GM12865 (cell line): ENCODE measurements around the gene SREK1IP1.

Source experiments
- DNase-seq: peaks from one replicate; pipeline ENCODE4 v3.0.0; 2010; ENCODE audit warnings: low read depth
- H3K4me3 ChIP-seq: 2 replicates; pipeline ENCODE4 v1.5.1; 2011; ENCODE audit warnings: mild to moderate bottlenecking, low read depth, low read length, control low read depth
- TF ChIP-seq, protein P1 (sequence below): IDR thresholded peaks from 2 replicates; pipeline ENCODE4 v1.5.1; 2011; ENCODE audit warnings: low read length, control low read depth, low read depth, inconsistent platforms; ENCODE audit not compliant: insufficient read depth; ENCODE audit errors: missing control alignments

The SREK1IP1 gene

DNA sequence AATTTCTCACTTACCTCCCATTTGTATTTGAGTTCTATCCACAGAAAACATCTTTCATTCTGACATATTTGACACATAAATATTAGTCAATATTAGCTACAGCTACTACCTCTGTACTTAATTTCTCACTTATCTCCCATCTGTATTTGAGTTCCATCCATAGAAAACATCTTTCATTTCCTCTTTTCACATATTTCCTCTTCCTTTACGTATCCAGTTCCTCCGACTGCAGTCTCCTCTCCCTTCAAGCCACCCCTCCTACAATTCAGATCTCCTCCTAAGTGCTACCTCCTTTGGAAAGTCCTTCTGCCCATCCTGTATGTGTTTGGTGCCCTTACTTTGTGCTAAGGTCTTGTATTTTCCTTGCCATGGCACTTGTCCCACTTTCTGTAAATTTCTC, 1.6 kb downstream of the SREK1IP1 start:
- TF ChIP-seq, protein P1, sequence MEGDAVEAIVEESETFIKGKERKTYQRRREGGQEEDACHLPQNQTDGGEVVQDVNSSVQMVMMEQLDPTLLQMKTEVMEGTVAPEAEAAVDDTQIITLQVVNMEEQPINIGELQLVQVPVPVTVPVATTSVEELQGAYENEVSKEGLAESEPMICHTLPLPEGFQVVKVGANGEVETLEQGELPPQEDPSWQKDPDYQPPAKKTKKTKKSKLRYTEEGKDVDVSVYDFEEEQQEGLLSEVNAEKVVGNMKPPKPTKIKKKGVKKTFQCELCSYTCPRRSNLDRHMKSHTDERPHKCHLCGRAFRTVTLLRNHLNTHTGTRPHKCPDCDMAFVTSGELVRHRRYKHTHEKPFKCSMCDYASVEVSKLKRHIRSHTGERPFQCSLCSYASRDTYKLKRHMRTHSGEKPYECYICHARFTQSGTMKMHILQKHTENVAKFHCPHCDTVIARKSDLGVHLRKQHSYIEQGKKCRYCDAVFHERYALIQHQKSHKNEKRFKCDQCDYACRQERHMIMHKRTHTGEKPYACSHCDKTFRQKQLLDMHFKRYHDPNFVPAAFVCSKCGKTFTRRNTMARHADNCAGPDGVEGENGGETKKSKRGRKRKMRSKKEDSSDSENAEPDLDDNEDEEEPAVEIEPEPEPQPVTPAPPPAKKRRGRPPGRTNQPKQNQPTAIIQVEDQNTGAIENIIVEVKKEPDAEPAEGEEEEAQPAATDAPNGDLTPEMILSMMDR: no peak
- H3K4me3 ChIP-seq: peak overlapping the region; percentile 100
- no peak for DNase-seq

DNA sequence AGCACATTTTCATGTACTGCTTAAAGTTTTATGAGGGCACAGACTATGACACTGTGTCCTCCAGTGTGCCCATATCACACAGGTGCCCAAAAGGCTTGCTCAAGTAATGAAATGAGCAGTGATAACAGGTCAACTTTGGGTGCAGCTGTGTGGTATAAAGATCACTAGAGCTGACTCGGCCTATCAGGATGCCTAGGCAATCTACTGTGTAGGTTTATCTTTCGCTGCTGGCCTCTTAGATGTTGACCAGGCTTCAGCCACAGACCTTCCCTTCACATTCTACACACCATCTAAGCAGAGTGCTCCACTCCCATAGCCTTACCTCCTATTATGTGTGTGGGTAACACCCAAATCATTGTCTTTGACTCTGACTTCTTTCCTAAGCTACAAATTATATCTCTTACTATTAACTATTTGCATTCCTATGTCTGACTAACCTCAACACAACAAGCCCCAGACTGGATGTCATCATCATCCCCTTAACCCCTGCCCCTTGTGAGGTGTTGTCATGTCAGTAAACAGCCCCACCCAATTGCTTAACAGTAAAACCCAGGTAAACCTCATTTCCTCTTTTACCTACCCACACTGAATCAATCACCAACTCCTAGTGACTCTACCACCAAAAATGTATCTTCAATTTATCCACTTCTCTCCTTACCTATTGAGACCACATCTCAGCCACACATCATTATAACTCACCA, 2.5 kb downstream of the SREK1IP1 start:
- DNase-seq: no peak
- TF ChIP-seq, protein P1: no peak

DNA sequence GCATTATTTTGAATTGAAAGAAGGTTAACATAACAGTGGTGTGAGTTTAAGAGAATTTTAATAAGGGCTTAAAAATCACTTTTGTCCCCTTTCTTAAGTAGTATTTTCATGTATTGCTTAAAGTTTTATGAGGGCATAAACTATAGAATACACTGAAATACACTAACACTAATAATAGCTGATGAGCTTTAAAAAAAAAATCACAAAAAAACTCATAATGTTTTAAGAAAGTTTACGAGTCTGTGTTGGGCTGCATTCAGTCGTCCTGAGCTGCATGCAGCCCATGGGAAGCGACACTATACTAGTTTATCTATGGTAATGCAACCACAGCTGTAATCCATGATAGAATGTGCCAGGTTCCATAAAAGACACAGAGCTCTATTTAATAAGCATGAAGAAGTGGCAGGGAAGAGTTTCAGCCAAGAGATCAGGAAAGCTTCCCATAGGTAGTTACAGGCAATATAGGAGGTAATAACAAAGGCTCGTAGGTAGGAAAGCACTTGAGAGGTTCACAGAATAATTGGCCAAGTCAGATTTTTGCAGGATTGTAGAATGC, 4.5 kb downstream of the SREK1IP1 start:
- TF ChIP-seq, protein P1: no peak
- H3K4me3 ChIP-seq: no peak overlapping the region
- no peak for DNase-seq

More for the DNA sequence above, 2.5 kb downstream of the SREK1IP1 start:
- H3K4me3 ChIP-seq: no peak overlapping the region

DNA sequence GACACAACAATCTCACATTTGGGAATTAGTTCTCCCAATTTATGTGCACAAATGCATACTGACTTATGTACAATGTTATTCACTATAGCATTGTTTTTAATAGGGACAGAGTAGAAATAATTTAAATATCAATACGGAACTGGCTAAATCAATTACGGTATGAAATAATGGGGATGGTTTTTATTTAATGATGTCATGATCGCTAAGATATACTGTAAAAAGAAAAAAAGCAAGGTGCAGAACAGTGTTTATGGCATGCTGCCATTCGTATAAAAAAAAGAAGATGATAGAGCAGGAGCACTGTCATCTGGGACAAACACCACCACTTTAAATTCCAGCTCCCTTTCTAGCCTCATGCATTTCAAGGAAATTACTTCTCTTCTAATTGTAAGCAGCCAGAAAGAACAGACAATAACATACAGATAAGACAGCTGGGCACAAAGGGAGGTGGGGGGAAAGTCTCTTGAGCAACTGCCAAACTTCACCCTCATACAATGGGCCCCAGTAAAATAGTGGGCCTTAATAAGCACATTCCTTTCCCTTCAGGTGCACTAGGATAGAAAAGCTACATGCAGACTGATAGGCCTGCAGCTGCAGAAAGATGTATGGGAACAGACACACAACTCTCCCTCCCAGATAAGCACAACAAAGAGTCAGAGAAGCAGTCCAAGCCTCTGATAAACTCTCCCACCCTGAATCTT, 8.4 kb downstream of the SREK1IP1 start:
- no peak overlapping the region for H3K4me3 ChIP-seq
- TF ChIP-seq, protein P1: no peak
- DNase-seq: no peak

DNA sequence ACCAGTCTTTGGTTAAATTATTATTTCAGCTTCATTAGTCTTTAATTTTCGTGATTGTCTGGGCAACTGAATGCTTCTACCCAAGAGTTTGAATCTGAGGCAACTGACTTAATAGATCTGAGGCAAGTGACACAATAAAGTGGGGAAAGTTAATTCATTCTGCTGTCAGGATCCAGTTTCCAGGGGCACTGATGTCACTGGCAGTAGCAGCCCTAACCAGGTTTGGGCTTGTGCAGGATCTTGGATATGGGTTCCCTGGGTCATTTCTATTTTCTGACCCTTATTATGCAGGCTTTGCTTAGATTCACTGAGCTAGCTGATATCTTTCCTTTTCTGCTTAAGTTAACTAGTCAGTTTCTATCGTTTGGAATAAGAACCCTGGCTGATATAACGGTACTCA, 9.6 kb downstream of the SREK1IP1 start:
- TF ChIP-seq, protein P1: no peak
- DNase-seq: no peak
- no peak overlapping the region for H3K4me3 ChIP-seq

DNA sequence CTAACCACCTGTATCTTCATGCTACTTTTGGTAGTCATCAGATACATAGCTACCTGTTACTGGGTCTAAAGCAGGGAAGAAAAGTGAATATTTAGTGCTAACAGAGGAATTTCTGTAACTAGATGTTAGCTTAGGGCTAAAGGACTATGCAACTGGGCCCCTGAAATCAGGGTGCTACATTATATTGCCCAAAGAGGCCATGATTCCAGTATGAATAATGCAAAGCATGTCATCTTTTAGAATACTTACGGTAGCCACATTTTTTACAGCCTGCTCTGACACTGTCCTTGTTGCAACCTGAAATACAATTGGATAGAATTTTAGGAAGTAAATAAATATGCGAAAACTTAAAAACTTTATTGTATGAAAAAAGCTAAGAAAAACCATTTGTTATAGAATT, 14.4 kb downstream of the SREK1IP1 start:
- H3K4me3 ChIP-seq: no peak overlapping the region
- TF ChIP-seq, protein P1: no peak
- DNase-seq: no peak
